DMS153 treated with DMSO at 0.1 percent for 48 hours (cell line): ENCODE data around the gene NFX1.
"Not testable (repeated sequence)": the region's sequence is repeated elsewhere in the genome, so short reads cannot be mapped to it uniquely, and the experiment has no call there.

ENCODE experiments used
- DNase-seq: peaks from one replicate; lab custom pipeline; 2025; ENCODE audit not compliant: unreplicated experiment; lab: John Stamatoyannopoulos, UW

The NFX1 gene

GRCh38 chr9:33385979-33386640 is 95.8 kb downstream of the NFX1 start:
- not testable (repeated sequence) for DNase-seq

- not testable (repeated sequence) for DNase-seq
These were observed 96.3 kb downstream of the NFX1 start for GRCh38 chr9:33386641-33386996.

GRCh38 chr9:33386998-33387397 is 96.7 kb downstream of the NFX1 start:
- not testable (repeated sequence) for DNase-seq

GRCh38 chr9:33388110-33388994 is 98.0 kb downstream of the NFX1 start:
- DNase-seq: no peak

GRCh38 chr9:33391111-33391771 is 100.9 kb downstream of the NFX1 start:
- DNase-seq: not testable (repeated sequence)

- not testable (repeated sequence) for DNase-seq
These were observed 102.3 kb downstream of the NFX1 start for GRCh38 chr9:33392591-33393021.

GRCh38 chr9:33393581-33393980 is 103.3 kb downstream of the NFX1 start:
- DNase-seq: no peak

- not testable (repeated sequence) for DNase-seq
These were observed 103.7 kb downstream of the NFX1 start for GRCh38 chr9:33393986-33394385.

- not testable (repeated sequence) for DNase-seq
These were observed 105.0 kb downstream of the NFX1 start for GRCh38 chr9:33395159-33395879.

- not testable (repeated sequence) for DNase-seq
These were observed 107.5 kb downstream of the NFX1 start for GRCh38 chr9:33397801-33398200.

- not testable (repeated sequence) for DNase-seq
These were observed 108.7 kb downstream of the NFX1 start for GRCh38 chr9:33399047-33399446.

GRCh38 chr9:33401809-33402208 is 111.5 kb downstream of the NFX1 start:
- DNase-seq: not testable (repeated sequence)

- not testable (repeated sequence) for DNase-seq
These were observed 112.1 kb downstream of the NFX1 start, which contains the start of gene AQP7 for GRCh38 chr9:33402371-33402770. AQP7 (minus strand) TSS chr9:33402568; CDS start chr9:33401262, 1,306 bp downstream.

GRCh38 chr9:33403941-33404787 is 113.8 kb downstream of the NFX1 start:
- DNase-seq: no peak

GRCh38 chr9:33404788-33405362 is 114.6 kb downstream of the NFX1 start:
- no peak for DNase-seq

- DNase-seq: no peak
These were observed 116.7 kb downstream of the NFX1 start for GRCh38 chr9:33407061-33407460.

- no peak for DNase-seq
These were observed 117.8 kb downstream of the NFX1 start for GRCh38 chr9:33408087-33408486.

- DNase-seq: no peak
These were observed 124.0 kb downstream of the NFX1 start for GRCh38 chr9:33414268-33414667.

- no peak for DNase-seq
These were observed 124.7 kb downstream of the NFX1 start for GRCh38 chr9:33414889-33415500.
